Smooth muscle cell of the pulmonary artery (primary cell): ENCODE measurements around the gene UBE2J1. TPM values are rescaled to one million over a fixed set of nuclear protein-coding genes. Genes with fewer than 3 reads are reported as not detected.

ENCODE experiments used
- total RNA-seq: library from RNA; depleted of rRNA; stranded (reverse); fragments of >200 nt; gene quantifications from 2 replicates; pipeline ENCODE4 v1.2.3, GENCODE V29; 2014

The UBE2J1 gene
- 26.3 and 33.6 TPM in 2 replicates for total RNA-seq

DNA sequence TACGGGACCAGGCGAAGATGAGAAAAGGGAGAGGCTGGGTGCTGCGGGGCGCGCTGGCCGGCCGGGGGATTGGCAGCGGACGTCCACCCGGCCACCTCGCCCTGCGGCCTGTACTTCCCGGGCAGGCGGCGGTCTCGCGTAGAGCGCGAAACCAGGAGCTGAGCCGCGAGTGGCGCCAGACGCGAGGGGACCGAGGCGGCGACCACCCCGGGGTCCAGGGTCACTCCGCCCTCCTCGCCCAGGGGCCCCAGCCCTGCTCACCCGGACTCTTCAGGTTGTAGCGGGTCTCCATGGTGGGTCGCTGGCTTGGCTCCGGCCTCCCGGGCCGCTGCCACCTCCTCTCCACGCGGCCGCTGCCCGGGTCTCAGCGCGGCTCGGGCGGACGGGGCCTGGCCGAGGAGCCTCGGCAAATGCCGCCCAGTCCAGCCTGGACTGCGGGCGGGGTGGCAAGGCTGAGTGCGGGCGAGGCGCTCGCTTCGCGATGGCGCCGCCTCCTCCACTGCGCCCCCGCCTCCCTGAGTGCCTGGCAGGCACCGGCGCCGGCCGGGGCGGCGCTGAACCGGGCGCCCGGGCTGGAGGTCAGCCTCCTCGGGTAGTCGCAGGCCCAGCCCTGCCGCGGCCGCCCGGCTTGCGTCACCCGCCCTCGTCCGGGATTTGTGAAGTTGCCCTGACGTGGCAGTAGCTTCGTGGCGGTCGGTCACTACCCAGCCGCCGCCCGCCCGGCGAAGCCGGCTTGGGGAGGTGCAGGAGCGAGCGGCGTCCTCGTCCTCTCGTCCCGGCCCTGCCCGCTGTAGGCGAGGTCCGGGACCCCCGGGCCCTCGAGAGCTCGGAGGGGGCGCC is at the start of gene UBE2J1:
TSS of gene UBE2J1 (minus strand) at position 445 of the 840 bp plus-strand sequence. CDS start at position 292, 153 bp downstream.

GRCh38 chr6:89315249-89315885 is 37.2 kb downstream of the UBE2J1 start, which contains the start of gene GABRR2:
TSS of gene GABRR2 (minus strand) at chr6:89315299. CDS start at chr6:89315165, 134 bp downstream.

Other genes starting within 250 kb of the UBE2J1 start
- gene SRSF12, start 234.7 kb downstream of the UBE2J1 start, total RNA-seq = 0.03 and 0.33 TPM in 2 replicates
- 2.1 and 5.0 TPM in 2 replicates for gene PM20D2, start 206.7 kb downstream of the UBE2J1 start, total RNA-seq
- gene GABRR1, start 135.4 kb downstream of the UBE2J1 start, total RNA-seq = not detected in 2 replicates
- 0.33 TPM in 2 replicates for gene GABRR2, start 37.4 kb downstream of the UBE2J1 start, total RNA-seq
- gene RRAGD, start 59.6 kb upstream of the UBE2J1 start, total RNA-seq = 3.8 and 3.9 TPM in 2 replicates
- gene ANKRD6, start 80.4 kb upstream of the UBE2J1 start, total RNA-seq = 14.9 and 24.0 TPM in 2 replicates